Lower leg skin (tissue), 3 donors: ENCODE results near the gene SYT8.

Experiments used
- CTCF ChIP-seq, 3 donors: fragments of 450-650 bp; IDR thresholded peaks; one replicate each; pipeline ENCODE4 v1.5.1; 2016; ENCODE audit warnings: antibody characterized with exemption in 3 of 3, mild to moderate bottlenecking in 3 of 3, moderate library complexity in 2 of 3
- POLR2A ChIP-seq, 2 donors: fragments of 450-650 bp; IDR thresholded peaks; one replicate each; pipeline ENCODE4 v1.6.1; 2016 to 2017; ENCODE audit warnings: antibody characterized with exemption in 2 of 2, mild to moderate bottlenecking in 1 of 2, moderate library complexity in 1 of 2

- no peak for TF ChIP-seq CTCF (IDR thresholded peaks at IDR 0.05)
- no peak for TF ChIP-seq POLR2A (IDR thresholded peaks at IDR 0.05)
Observed at GRCh38 chr11:1847006-1847735, 12.4 kb downstream of the SYT8 start.
